Measurements from ENCODE around the gene BMP10. TPM values are rescaled to one million over a fixed set of nuclear protein-coding genes. Genes with fewer than 3 reads are reported as not detected.
A peak's percentile ranks its signal among the peaks of the same experiment; 100 is the strongest.

BMP10 gene
- total and polyA plus RNA-seq, 5 donors from 2014 or later: 0.57 TPM; not detected in 4

GRCh38 chr2:68912732-68913131, 41.5 kb upstream of the BMP10 start:
- Mint-ChIP-seq H3K4me1 (peaks cover 12 to 29% (median 22%) of the 10 kb centered on the region in 4 donors), H3K36me3 (no peaks in the 10 kb centered on the region), H3K9me3 (no peaks in the 10 kb centered on the region), H3K27ac (no peak overlapping the region), H3K4me3 (no peak overlapping the region), H3K27me3 (no peaks in the 10 kb centered on the region)
- Histone ChIP-seq H3K4me3 (ENCODE audit: low read depth, low read length) (peak overlapping the region; percentile 26), H3K4me1 (ENCODE audit: control insufficient read depth, insufficient read depth, low read length, poor library complexity, severe bottlenecking) (peaks cover 50% of the 10 kb centered on the region), H3K36me3 (ENCODE audit: control insufficient read depth, insufficient read depth, low read length) (no peaks in the 10 kb centered on the region), H3K27ac (ENCODE audit: insufficient read depth, low read length, poor library complexity, severe bottlenecking) (peak overlapping the region; percentile 61), H3K9me3 (ENCODE audit: control insufficient read depth in 2 of 2, low read length in 2 of 2) (no peaks in the 10 kb centered on the region), H3K27me3 (ENCODE audit: control insufficient read depth, insufficient read depth, low read length) (no peaks in the 10 kb centered on the region)
- ATAC-seq (ENCODE audit: low read depth in 2 of 2): no peak
- DNase-seq: peak in 1 of 3 donors; percentile 81

- no peaks in the 10 kb centered on the region for H3K27me3 ChIP-seq (ENCODE audit: control insufficient read depth, insufficient read depth, low read length)
- H3K27ac ChIP-seq (ENCODE audit: insufficient read depth, low read length, poor library complexity, severe bottlenecking): peak overlapping the region; percentile 25
- ATAC-seq (ENCODE audit: low read depth in 2 of 2) (no peak), DNase-seq (no peak)
- no peaks in the 10 kb centered on the region for H3K36me3 ChIP-seq (ENCODE audit: control insufficient read depth, insufficient read depth, low read length)
- Mint-ChIP-seq H3K4me3 (no peak overlapping the region), H3K27ac (no peak overlapping the region), H3K27me3 (no peaks in the 10 kb centered on the region), H3K4me1 (peaks cover 12 to 35% (median 27%) of the 10 kb centered on the region in 4 donors), H3K9me3 (no peaks in the 10 kb centered on the region), H3K36me3 (no peaks in the 10 kb centered on the region)
- H3K9me3 ChIP-seq (ENCODE audit: control insufficient read depth in 2 of 2, low read length in 2 of 2): no peaks in the 10 kb centered on the region
- H3K4me1 ChIP-seq (ENCODE audit: control insufficient read depth, insufficient read depth, low read length, poor library complexity, severe bottlenecking): peaks cover 55% of the 10 kb centered on the region
- H3K4me3 ChIP-seq (ENCODE audit: low read depth, low read length): no peak overlapping the region
Observed at GRCh38 chr2:68912111-68912510, 40.9 kb upstream of the BMP10 start.

- H3K36me3 Mint-ChIP-seq: no peaks in the 10 kb centered on the region
- peaks cover 55% of the 10 kb centered on the region for H3K4me1 ChIP-seq (ENCODE audit: control insufficient read depth, insufficient read depth, low read length, poor library complexity, severe bottlenecking)
- no peak overlapping the region for H3K4me3 ChIP-seq (ENCODE audit: low read depth, low read length)
- H3K27ac ChIP-seq (ENCODE audit: insufficient read depth, low read length, poor library complexity, severe bottlenecking): peak overlapping the region; percentile 34
- H3K9me3 Mint-ChIP-seq: no peaks in the 10 kb centered on the region
- no peaks in the 10 kb centered on the region for H3K27me3 Mint-ChIP-seq
- H3K9me3 ChIP-seq (ENCODE audit: control insufficient read depth in 2 of 2, low read length in 2 of 2): no peaks in the 10 kb centered on the region
- peaks cover 12 to 38% (median 28%) of the 10 kb centered on the region in 4 donors for H3K4me1 Mint-ChIP-seq
- H3K4me3 Mint-ChIP-seq: peak overlapping the region in 1 of 4 donors; percentile 61
- no peak for ATAC-seq (ENCODE audit: low read depth in 2 of 2)
- no peak overlapping the region for H3K27ac Mint-ChIP-seq
- H3K27me3 ChIP-seq (ENCODE audit: control insufficient read depth, insufficient read depth, low read length): no peaks in the 10 kb centered on the region
- H3K36me3 ChIP-seq (ENCODE audit: control insufficient read depth, insufficient read depth, low read length): no peaks in the 10 kb centered on the region
- peak in 1 of 3 donors; percentile 4 for DNase-seq
Observed at GRCh38 chr2:68911709-68912108, 40.5 kb upstream of the BMP10 start.

GRCh38 chr2:68911246-68911645, 40.0 kb upstream of the BMP10 start:
- Mint-ChIP-seq H3K4me1 (peaks cover 12 to 42% (median 30%) of the 10 kb centered on the region in 4 donors), H3K36me3 (no peaks in the 10 kb centered on the region), H3K27ac (no peak overlapping the region), H3K27me3 (no peaks in the 10 kb centered on the region), H3K4me3 (peak overlapping the region in 1 of 4 donors; percentile 61), H3K9me3 (no peaks in the 10 kb centered on the region)
- Histone ChIP-seq H3K4me1 (ENCODE audit: control insufficient read depth, insufficient read depth, low read length, poor library complexity, severe bottlenecking) (peaks cover 55% of the 10 kb centered on the region), H3K4me3 (ENCODE audit: low read depth, low read length) (peak overlapping the region; percentile 22), H3K36me3 (ENCODE audit: control insufficient read depth, insufficient read depth, low read length) (no peaks in the 10 kb centered on the region), H3K27me3 (ENCODE audit: control insufficient read depth, insufficient read depth, low read length) (no peaks in the 10 kb centered on the region), H3K27ac (ENCODE audit: insufficient read depth, low read length, poor library complexity, severe bottlenecking) (peak overlapping the region; percentile 34), H3K9me3 (ENCODE audit: control insufficient read depth in 2 of 2, low read length in 2 of 2) (no peaks in the 10 kb centered on the region)
- DNase-seq (peak in 1 of 3 donors; percentile 53), ATAC-seq (ENCODE audit: low read depth in 2 of 2) (no peak)

GRCh38 chr2:68909793-68910674, 38.8 kb upstream of the BMP10 start:
- Histone ChIP-seq H3K27ac (ENCODE audit: insufficient read depth, low read length, poor library complexity, severe bottlenecking) (peak overlapping the region; percentile 24), H3K27me3 (ENCODE audit: control insufficient read depth, insufficient read depth, low read length) (no peaks in the 10 kb centered on the region), H3K4me1 (ENCODE audit: control insufficient read depth, insufficient read depth, low read length, poor library complexity, severe bottlenecking) (peaks cover 55% of the 10 kb centered on the region), H3K9me3 (ENCODE audit: control insufficient read depth in 2 of 2, low read length in 2 of 2) (no peaks in the 10 kb centered on the region), H3K36me3 (ENCODE audit: control insufficient read depth, insufficient read depth, low read length) (no peaks in the 10 kb centered on the region), H3K4me3 (ENCODE audit: low read depth, low read length) (no peak overlapping the region)
- Mint-ChIP-seq H3K27me3 (no peaks in the 10 kb centered on the region), H3K4me3 (peak overlapping the region in 2 of 4 donors; percentile 45 to 68), H3K4me1 (peaks cover 17 to 42% (median 34%) of the 10 kb centered on the region in 4 donors), H3K36me3 (no peaks in the 10 kb centered on the region), H3K27ac (peak overlapping the region; percentile 2 to 48 (median 42)), H3K9me3 (no peaks in the 10 kb centered on the region)
- ATAC-seq (ENCODE audit: low read depth in 2 of 2): no peak
- peak; percentile 52 to 87 (median 63) for DNase-seq

GRCh38 chr2:68908392-68908970, 37.3 kb upstream of the BMP10 start:
- Histone ChIP-seq H3K4me1 (ENCODE audit: control insufficient read depth, insufficient read depth, low read length, poor library complexity, severe bottlenecking) (peaks cover 55% of the 10 kb centered on the region), H3K4me3 (ENCODE audit: low read depth, low read length) (peak overlapping the region; percentile 61), H3K9me3 (ENCODE audit: control insufficient read depth in 2 of 2, low read length in 2 of 2) (no peaks in the 10 kb centered on the region), H3K27ac (ENCODE audit: insufficient read depth, low read length, poor library complexity, severe bottlenecking) (peak overlapping the region; percentile 88), H3K27me3 (ENCODE audit: control insufficient read depth, insufficient read depth, low read length) (no peaks in the 10 kb centered on the region), H3K36me3 (ENCODE audit: control insufficient read depth, insufficient read depth, low read length) (no peaks in the 10 kb centered on the region)
- H3K9me3 Mint-ChIP-seq: peaks cover 0 to 1% (median 0%) of the 10 kb centered on the region in 7 donors
- peaks cover 17 to 42% (median 35%) of the 10 kb centered on the region in 4 donors for H3K4me1 Mint-ChIP-seq
- H3K27ac Mint-ChIP-seq: peak overlapping the region; percentile 83 to 95 (median 90)
- H3K4me3 Mint-ChIP-seq: peak overlapping the region; percentile 34 to 62 (median 50)
- H3K27me3 Mint-ChIP-seq: no peaks in the 10 kb centered on the region
- ATAC-seq (ENCODE audit: low read depth in 2 of 2) (peak; percentile 97), DNase-seq (peak; percentile 78 to 98 (median 89))
- no peaks in the 10 kb centered on the region for H3K36me3 Mint-ChIP-seq

- Histone ChIP-seq H3K27ac (ENCODE audit: insufficient read depth, low read length, poor library complexity, severe bottlenecking) (peak overlapping the region; percentile 88), H3K4me1 (ENCODE audit: control insufficient read depth, insufficient read depth, low read length, poor library complexity, severe bottlenecking) (peaks cover 49% of the 10 kb centered on the region), H3K27me3 (ENCODE audit: control insufficient read depth, insufficient read depth, low read length) (no peaks in the 10 kb centered on the region), H3K36me3 (ENCODE audit: control insufficient read depth, insufficient read depth, low read length) (no peaks in the 10 kb centered on the region), H3K4me3 (ENCODE audit: low read depth, low read length) (peak overlapping the region; percentile 61), H3K9me3 (ENCODE audit: control insufficient read depth in 2 of 2, low read length in 2 of 2) (no peaks in the 10 kb centered on the region)
- no peaks in the 10 kb centered on the region for H3K36me3 Mint-ChIP-seq
- ATAC-seq (ENCODE audit: low read depth in 2 of 2) (no peak), DNase-seq (no peak)
- no peaks in the 10 kb centered on the region for H3K27me3 Mint-ChIP-seq
- peak overlapping the region; percentile 83 to 95 (median 90) for H3K27ac Mint-ChIP-seq
- H3K4me3 Mint-ChIP-seq: peak overlapping the region; percentile 12 to 62 (median 35)
- peaks cover 0 to 1% (median 0%) of the 10 kb centered on the region in 7 donors for H3K9me3 Mint-ChIP-seq
- H3K4me1 Mint-ChIP-seq: peaks cover 22 to 46% (median 35%) of the 10 kb centered on the region in 4 donors
Observed at GRCh38 chr2:68907920-68908253, 36.7 kb upstream of the BMP10 start.

Measured in CD4-positive, CD25-positive, alpha-beta regulatory T cell (primary cell).